Activated CD4-positive, alpha-beta T cell treated with anti-CD3 and anti-CD28 coated beads, Interleukin-2, amount 10 ng/mL, durations not matched to agents 24 days and 14 days (primary cell): ENCODE data around the gene ATG2A. TPM values are rescaled to one million over a fixed set of nuclear protein-coding genes. Genes with fewer than 3 reads are reported as not detected.
A peak's percentile ranks its signal among the peaks of the same experiment; 100 is the strongest.

ENCODE experiments used
- DNase-seq: peaks from one replicate; pipeline ENCODE4 v3.0.0; 2022
- H3K27ac Mint-ChIP-seq: one replicate; pipeline ENCODE4 v1.8.0; 2022; ENCODE audit warnings: mild to moderate bottlenecking, mixed read lengths
- H3K27me3 Mint-ChIP-seq: one replicate; pipeline ENCODE4 v1.8.0; 2022; ENCODE audit warnings: mixed read lengths
- H3K36me3 Mint-ChIP-seq: one replicate; pipeline ENCODE4 v1.8.0; 2022; ENCODE audit warnings: low read depth, mild to moderate bottlenecking, mixed read lengths
- H3K4me1 Mint-ChIP-seq: one replicate; pipeline ENCODE4 v1.8.0; 2021; ENCODE audit warnings: mixed read lengths
- H3K4me3 Mint-ChIP-seq: one replicate; pipeline ENCODE4 v1.8.0; 2022; ENCODE audit warnings: mild to moderate bottlenecking, moderate library complexity, mixed read lengths
- H3K9me3 Mint-ChIP-seq: one replicate; pipeline ENCODE4 v1.8.0; 2021; ENCODE audit warnings: mixed read lengths
- intact Hi-C: fragments of 100-400 bp; cut with micrococcal nuclease; formaldehyde crosslinking; loops from one replicate; pipeline ENCODE4 v1.15.1; 2023
- total RNA-seq: library from RNA; stranded (reverse); gene quantifications from 2 replicates; pipeline ENCODE4 v1.2.3, GENCODE V29; 2022

The ATG2A gene
- total RNA-seq, 1 donor from 2014 or later, result 22.5 TPM

- Mint-ChIP-seq H3K36me3 (peaks cover 34% of the 10 kb centered on the region), H3K4me3 (no peak overlapping the region), H3K4me1 (peaks cover 12% of the 10 kb centered on the region), H3K9me3 (no peaks in the 10 kb centered on the region), H3K27me3 (no peaks in the 10 kb centered on the region), H3K27ac (no peak overlapping the region)
- intact Hi-C loops, result no loop called here
- DNase-seq, result no peak
Observed at GRCh38 chr11:64903291-64903833, 13.6 kb downstream of the ATG2A start.

GRCh38 chr11:64902102-64902900, 14.7 kb downstream of the ATG2A start:
- H3K9me3 Mint-ChIP-seq, result no peaks in the 10 kb centered on the region
- H3K27me3 Mint-ChIP-seq, result no peaks in the 10 kb centered on the region
- no peak overlapping the region for H3K27ac Mint-ChIP-seq
- H3K36me3 Mint-ChIP-seq, result peaks cover 27% of the 10 kb centered on the region
- intact Hi-C loops, result no loop called here
- no peak overlapping the region for H3K4me3 Mint-ChIP-seq
- DNase-seq, result no peak
- H3K4me1 Mint-ChIP-seq, result peaks cover 12% of the 10 kb centered on the region

- Mint-ChIP-seq H3K4me1 (peaks cover 12% of the 10 kb centered on the region), H3K9me3 (no peaks in the 10 kb centered on the region), H3K27me3 (no peaks in the 10 kb centered on the region), H3K4me3 (no peak overlapping the region), H3K27ac (no peak overlapping the region), H3K36me3 (peaks cover 28% of the 10 kb centered on the region)
- intact Hi-C loops, result no loop called here
- DNase-seq, result no peak
Observed at GRCh38 chr11:64900774-64901173, 16.2 kb downstream of the ATG2A start.

- Mint-ChIP-seq H3K4me1 (peaks cover 12% of the 10 kb centered on the region), H3K27ac (peak overlapping the region; percentile 91), H3K36me3 (peaks cover 24% of the 10 kb centered on the region), H3K27me3 (no peaks in the 10 kb centered on the region), H3K9me3 (no peaks in the 10 kb centered on the region), H3K4me3 (peak overlapping the region; percentile 68)
- intact Hi-C loops, result no loop called here
- DNase-seq, result peak; percentile 89
Observed at GRCh38 chr11:64900263-64900678, 16.7 kb downstream of the ATG2A start.

- intact Hi-C loops, result no loop called here
- no peaks in the 10 kb centered on the region for H3K9me3 Mint-ChIP-seq
- H3K27me3 Mint-ChIP-seq, result no peaks in the 10 kb centered on the region
- no peak overlapping the region for H3K27ac Mint-ChIP-seq
- H3K4me1 Mint-ChIP-seq, result peaks cover 15% of the 10 kb centered on the region
- DNase-seq, result no peak
- no peak overlapping the region for H3K4me3 Mint-ChIP-seq
- H3K36me3 Mint-ChIP-seq, result peaks cover 25% of the 10 kb centered on the region
Observed at GRCh38 chr11:64898541-64898940, 18.5 kb downstream of the ATG2A start.

- Mint-ChIP-seq H3K36me3 (peaks cover 24% of the 10 kb centered on the region), H3K27me3 (no peaks in the 10 kb centered on the region), H3K9me3 (no peaks in the 10 kb centered on the region), H3K27ac (no peak overlapping the region), H3K4me1 (peaks cover 15% of the 10 kb centered on the region), H3K4me3 (no peak overlapping the region)
- DNase-seq, result no peak
- intact Hi-C loops, result no loop called here
Observed at GRCh38 chr11:64898076-64898445, 18.9 kb downstream of the ATG2A start.

GRCh38 chr11:64897381-64898075, 19.5 kb downstream of the ATG2A start:
- peaks cover 23% of the 10 kb centered on the region for H3K36me3 Mint-ChIP-seq
- no peak overlapping the region for H3K27ac Mint-ChIP-seq
- H3K27me3 Mint-ChIP-seq, result no peaks in the 10 kb centered on the region
- peaks cover 15% of the 10 kb centered on the region for H3K4me1 Mint-ChIP-seq
- no peaks in the 10 kb centered on the region for H3K9me3 Mint-ChIP-seq
- intact Hi-C loops, result no loop called here
- no peak for DNase-seq
- no peak overlapping the region for H3K4me3 Mint-ChIP-seq

GRCh38 chr11:64896448-64897022, 20.5 kb downstream of the ATG2A start:
- peaks cover 20% of the 10 kb centered on the region for H3K36me3 Mint-ChIP-seq
- intact Hi-C loops, result no loop called here
- H3K4me3 Mint-ChIP-seq, result no peak overlapping the region
- no peak for DNase-seq
- peaks cover 12% of the 10 kb centered on the region for H3K4me1 Mint-ChIP-seq
- H3K9me3 Mint-ChIP-seq, result no peaks in the 10 kb centered on the region
- H3K27me3 Mint-ChIP-seq, result no peaks in the 10 kb centered on the region
- no peak overlapping the region for H3K27ac Mint-ChIP-seq

- H3K4me3 Mint-ChIP-seq, result no peak overlapping the region
- no peaks in the 10 kb centered on the region for H3K27me3 Mint-ChIP-seq
- peaks cover 13% of the 10 kb centered on the region for H3K36me3 Mint-ChIP-seq
- no peak for DNase-seq
- no peak overlapping the region for H3K27ac Mint-ChIP-seq
- intact Hi-C loops, result loop anchor here (1.0 kb wide), 1 partner anchor 48 kb away; no protein-coding TSS in a partner anchor
- peaks cover 6% of the 10 kb centered on the region for H3K4me1 Mint-ChIP-seq
- no peaks in the 10 kb centered on the region for H3K9me3 Mint-ChIP-seq
Observed at GRCh38 chr11:64894812-64895452, 22.1 kb downstream of the ATG2A start.

- no peak overlapping the region for H3K27ac Mint-ChIP-seq
- H3K9me3 Mint-ChIP-seq, result no peaks in the 10 kb centered on the region
- intact Hi-C loops, result loop anchor here (1.0 kb wide), 1 partner anchor 47 kb away; no protein-coding TSS in a partner anchor
- H3K4me3 Mint-ChIP-seq, result no peak overlapping the region
- H3K27me3 Mint-ChIP-seq, result no peaks in the 10 kb centered on the region
- peaks cover 10% of the 10 kb centered on the region for H3K36me3 Mint-ChIP-seq
- DNase-seq, result peak; percentile 97
- H3K4me1 Mint-ChIP-seq, result peaks cover 5% of the 10 kb centered on the region
Observed at GRCh38 chr11:64894070-64894811, 22.8 kb downstream of the ATG2A start.

GRCh38 chr11:64893194-64894069, 23.6 kb downstream of the ATG2A start:
- H3K27me3 Mint-ChIP-seq, result no peaks in the 10 kb centered on the region
- H3K27ac Mint-ChIP-seq, result no peak overlapping the region
- no peak overlapping the region for H3K4me3 Mint-ChIP-seq
- H3K9me3 Mint-ChIP-seq, result no peaks in the 10 kb centered on the region
- DNase-seq, result no peak
- intact Hi-C loops, result loop anchor here (1.0 kb wide), 1 partner anchor 46 kb away; no protein-coding TSS in a partner anchor
- peaks cover 7% of the 10 kb centered on the region for H3K36me3 Mint-ChIP-seq
- peaks cover 7% of the 10 kb centered on the region for H3K4me1 Mint-ChIP-seq

- intact Hi-C loops, result no loop called here
- Mint-ChIP-seq H3K4me3 (no peak overlapping the region), H3K36me3 (peaks cover 7% of the 10 kb centered on the region), H3K4me1 (peaks cover 12% of the 10 kb centered on the region), H3K9me3 (no peaks in the 10 kb centered on the region), H3K27me3 (no peaks in the 10 kb centered on the region), H3K27ac (no peak overlapping the region)
- DNase-seq, result no peak
Observed at GRCh38 chr11:64892838-64893193, 24.2 kb downstream of the ATG2A start.
